ENCODE data around the gene BMP2K. TPM values are rescaled to one million over a fixed set of nuclear protein-coding genes. Genes with fewer than 3 reads are reported as not detected.
"Not testable (repeated sequence)": the region's sequence is repeated elsewhere in the genome, so short reads cannot be mapped to it uniquely, and the experiment has no call there.

The BMP2K gene
- total RNA-seq, 1 donor from 2014 or later = 41.3 TPM

GRCh38 chr4:78863991-78864390, 87.8 kb downstream of the BMP2K start:
- Histone ChIP-seq H3K4me3 (ENCODE audit: low read depth, low read length) (no peak overlapping the region), H3K27me3 (ENCODE audit: control insufficient read depth, insufficient read depth, low read length) (no peaks in the 10 kb centered on the region), H3K36me3 (ENCODE audit: control insufficient read depth, insufficient read depth, low read length) (peaks cover 4% of the 10 kb centered on the region)
- DNase-seq (ENCODE audit: low read depth) (peak; percentile 2), FAIRE-seq (no peak)
- TF ChIP-seq CTCF (IDR thresholded peaks at IDR 0.05; ENCODE audit: insufficient read depth, low read length, severe bottlenecking) = no peak

- peaks cover 4% of the 10 kb centered on the region for H3K36me3 ChIP-seq (ENCODE audit: control insufficient read depth, insufficient read depth, low read length)
- no peaks in the 10 kb centered on the region for H3K27me3 ChIP-seq (ENCODE audit: control insufficient read depth, insufficient read depth, low read length)
- H3K4me3 ChIP-seq (ENCODE audit: low read depth, low read length) = no peak overlapping the region
- peak; percentile 43 for TF ChIP-seq CTCF (IDR thresholded peaks at IDR 0.05; ENCODE audit: insufficient read depth, low read length, severe bottlenecking)
- FAIRE-seq = no peak
- peak; percentile 80 for DNase-seq (ENCODE audit: low read depth)
Measured at GRCh38 chr4:78864405-78865024, 88.4 kb downstream of the BMP2K start.

GRCh38 chr4:78865451-78865850, 89.3 kb downstream of the BMP2K start:
- Histone ChIP-seq H3K4me3 (ENCODE audit: low read depth, low read length) (no peak overlapping the region), H3K27me3 (ENCODE audit: control insufficient read depth, insufficient read depth, low read length) (no peaks in the 10 kb centered on the region), H3K36me3 (ENCODE audit: control insufficient read depth, insufficient read depth, low read length) (peaks cover 4% of the 10 kb centered on the region)
- no peak for TF ChIP-seq CTCF (IDR thresholded peaks at IDR 0.05; ENCODE audit: insufficient read depth, low read length, severe bottlenecking)
- DNase-seq (ENCODE audit: low read depth) (no peak), FAIRE-seq (no peak)

- not testable (repeated sequence) for H3K4me3 ChIP-seq (ENCODE audit: low read depth, low read length); FAIRE-seq; H3K27me3 ChIP-seq (ENCODE audit: control insufficient read depth, insufficient read depth, low read length); DNase-seq (ENCODE audit: low read depth)
- H3K36me3 ChIP-seq (ENCODE audit: control insufficient read depth, insufficient read depth, low read length) = peaks cover 11% of the 10 kb centered on the region
Measured at GRCh38 chr4:78868712-78869111, 92.6 kb downstream of the BMP2K start.

- no peak overlapping the region for H3K4me3 ChIP-seq (ENCODE audit: low read depth, low read length)
- no peaks in the 10 kb centered on the region for H3K27me3 ChIP-seq (ENCODE audit: control insufficient read depth, insufficient read depth, low read length)
- H3K36me3 ChIP-seq (ENCODE audit: control insufficient read depth, insufficient read depth, low read length) = peaks cover 11% of the 10 kb centered on the region
- DNase-seq (ENCODE audit: low read depth) (peak; percentile 56), FAIRE-seq (no peak)
- no peak for TF ChIP-seq CTCF (IDR thresholded peaks at IDR 0.05; ENCODE audit: insufficient read depth, low read length, severe bottlenecking)
Measured at GRCh38 chr4:78870056-78870455, 93.9 kb downstream of the BMP2K start.

- H3K4me3 ChIP-seq (ENCODE audit: low read depth, low read length) = no peak overlapping the region
- no peak for FAIRE-seq
- H3K27me3 ChIP-seq (ENCODE audit: control insufficient read depth, insufficient read depth, low read length) = no peaks in the 10 kb centered on the region
- peaks cover 9% of the 10 kb centered on the region for H3K36me3 ChIP-seq (ENCODE audit: control insufficient read depth, insufficient read depth, low read length)
- TF ChIP-seq CTCF (IDR thresholded peaks at IDR 0.05; ENCODE audit: insufficient read depth, low read length, severe bottlenecking) = no peak
- DNase-seq (ENCODE audit: low read depth) = peak; percentile 66
Measured at GRCh38 chr4:78876568-78877320, 100.6 kb downstream of the BMP2K start.

Measured in bronchial epithelial cell (primary cell).